ENCODE data around the gene ADAM19.

Gene ADAM19

DNA sequence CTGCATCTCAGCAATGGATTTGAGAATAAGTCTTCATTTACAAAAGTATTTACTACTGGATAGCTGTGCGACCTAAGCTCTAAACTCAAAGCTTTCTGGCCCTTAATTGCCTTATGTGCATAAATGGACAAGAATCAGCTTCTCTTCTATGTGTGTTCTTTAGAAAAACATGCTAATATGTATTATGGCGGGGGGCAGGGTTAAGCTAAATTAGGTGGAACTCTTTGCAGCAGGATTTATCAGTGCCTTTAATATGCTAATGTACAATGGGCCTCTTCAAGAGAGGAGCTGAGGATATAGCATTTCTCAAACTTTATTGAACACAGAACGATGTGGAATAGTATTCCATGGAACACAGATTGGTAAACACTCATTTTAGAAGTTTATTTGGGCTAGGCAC is 125.6 kb downstream of the ADAM19 start:
- no peak for DNase-seq
- Histone ChIP-seq H3K36me3 (replicated peaks) (no peaks in the 10 kb centered on the region), H3K4me3 (ENCODE audit: low read depth, low read length) (no peak overlapping the region), H3K27me3 (replicated peaks) (no peaks in the 10 kb centered on the region), H3K27ac (no peak overlapping the region)
- in situ Hi-C loops (cut with HindIII; ENCODE audit: low pct_ligation_motif_present, low sequenced_read_pairs), result no loop called here
- TF ChIP-seq, protein P1, sequence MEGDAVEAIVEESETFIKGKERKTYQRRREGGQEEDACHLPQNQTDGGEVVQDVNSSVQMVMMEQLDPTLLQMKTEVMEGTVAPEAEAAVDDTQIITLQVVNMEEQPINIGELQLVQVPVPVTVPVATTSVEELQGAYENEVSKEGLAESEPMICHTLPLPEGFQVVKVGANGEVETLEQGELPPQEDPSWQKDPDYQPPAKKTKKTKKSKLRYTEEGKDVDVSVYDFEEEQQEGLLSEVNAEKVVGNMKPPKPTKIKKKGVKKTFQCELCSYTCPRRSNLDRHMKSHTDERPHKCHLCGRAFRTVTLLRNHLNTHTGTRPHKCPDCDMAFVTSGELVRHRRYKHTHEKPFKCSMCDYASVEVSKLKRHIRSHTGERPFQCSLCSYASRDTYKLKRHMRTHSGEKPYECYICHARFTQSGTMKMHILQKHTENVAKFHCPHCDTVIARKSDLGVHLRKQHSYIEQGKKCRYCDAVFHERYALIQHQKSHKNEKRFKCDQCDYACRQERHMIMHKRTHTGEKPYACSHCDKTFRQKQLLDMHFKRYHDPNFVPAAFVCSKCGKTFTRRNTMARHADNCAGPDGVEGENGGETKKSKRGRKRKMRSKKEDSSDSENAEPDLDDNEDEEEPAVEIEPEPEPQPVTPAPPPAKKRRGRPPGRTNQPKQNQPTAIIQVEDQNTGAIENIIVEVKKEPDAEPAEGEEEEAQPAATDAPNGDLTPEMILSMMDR (IDR thresholded peaks at IDR 0.05; ENCODE audit: low read depth, low read length, missing control alignments), result no peak

DNA sequence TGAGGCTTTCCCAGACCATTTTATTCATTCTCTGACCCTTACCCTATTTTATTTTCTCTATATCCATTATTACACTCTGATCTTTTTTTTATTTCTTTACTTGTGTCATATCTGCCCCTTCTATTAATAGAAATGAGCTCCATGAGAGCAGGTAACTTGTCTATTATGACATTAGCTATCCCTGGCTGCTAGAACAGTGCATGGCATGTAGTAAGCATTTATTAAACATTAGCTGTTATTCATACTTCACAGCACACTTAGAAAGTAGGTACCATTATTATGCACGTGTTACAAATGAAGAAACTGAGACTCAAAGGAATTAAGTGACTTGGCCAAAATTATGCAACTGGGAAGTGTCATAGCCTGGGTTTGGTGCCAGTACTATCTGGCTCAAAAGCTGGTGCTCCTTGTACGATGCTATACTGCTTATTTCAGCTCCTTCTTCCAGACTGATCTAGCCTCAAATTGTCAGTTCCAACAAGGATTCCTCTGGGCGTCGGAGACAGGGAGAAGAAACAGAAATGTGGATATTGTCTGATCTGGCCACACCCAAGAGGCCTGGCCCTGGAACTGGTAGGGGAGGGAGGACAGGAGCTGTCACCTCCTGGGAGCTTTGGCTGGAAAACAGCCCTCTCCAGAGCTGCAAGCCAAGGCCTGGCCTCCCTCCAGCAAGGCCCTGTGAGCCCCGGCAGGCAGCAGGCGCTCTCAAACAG is 126.4 kb downstream of the ADAM19 start:
- no peaks in the 10 kb centered on the region for H3K27me3 ChIP-seq (replicated peaks)
- DNase-seq, result no peak
- H3K36me3 ChIP-seq (replicated peaks), result no peaks in the 10 kb centered on the region
- no peak overlapping the region for H3K4me3 ChIP-seq (ENCODE audit: low read depth, low read length)
- in situ Hi-C loops (cut with HindIII; ENCODE audit: low pct_ligation_motif_present, low sequenced_read_pairs), result no loop called here
- no peak overlapping the region for H3K27ac ChIP-seq
- TF ChIP-seq, protein P1 (IDR thresholded peaks at IDR 0.05; ENCODE audit: low read depth, low read length, missing control alignments), result no peak

DNA sequence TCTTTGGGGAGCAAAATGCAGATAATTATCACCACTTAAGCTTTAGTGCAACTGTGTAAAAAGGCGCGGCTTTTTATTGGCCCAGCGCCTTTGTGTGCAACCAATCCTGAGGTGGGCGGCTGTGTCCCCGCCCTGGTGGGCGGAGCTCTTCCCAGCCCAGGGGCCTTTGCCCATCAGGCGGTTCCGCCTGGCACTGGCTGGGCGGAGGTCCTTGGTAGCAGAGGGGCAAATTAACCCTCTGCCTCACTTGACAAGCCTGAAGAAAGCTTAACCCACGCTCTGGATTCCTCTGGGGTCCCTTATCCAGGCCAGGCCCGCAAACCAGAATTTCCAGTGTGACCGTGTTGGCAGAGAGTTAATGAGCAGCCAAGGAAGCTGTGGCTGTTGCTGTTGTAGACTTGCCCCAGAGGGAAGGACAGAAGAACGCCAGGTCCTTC is 128.4 kb downstream of the ADAM19 start:
- TF ChIP-seq, protein P1 (IDR thresholded peaks at IDR 0.05; ENCODE audit: low read depth, low read length, missing control alignments), result no peak
- no peak overlapping the region for H3K27ac ChIP-seq
- in situ Hi-C loops (cut with HindIII; ENCODE audit: low pct_ligation_motif_present, low sequenced_read_pairs), result no loop called here
- no peak for DNase-seq
- H3K36me3 ChIP-seq (replicated peaks), result no peaks in the 10 kb centered on the region
- H3K27me3 ChIP-seq (replicated peaks), result no peaks in the 10 kb centered on the region
- no peak overlapping the region for H3K4me3 ChIP-seq (ENCODE audit: low read depth, low read length)

DNA sequence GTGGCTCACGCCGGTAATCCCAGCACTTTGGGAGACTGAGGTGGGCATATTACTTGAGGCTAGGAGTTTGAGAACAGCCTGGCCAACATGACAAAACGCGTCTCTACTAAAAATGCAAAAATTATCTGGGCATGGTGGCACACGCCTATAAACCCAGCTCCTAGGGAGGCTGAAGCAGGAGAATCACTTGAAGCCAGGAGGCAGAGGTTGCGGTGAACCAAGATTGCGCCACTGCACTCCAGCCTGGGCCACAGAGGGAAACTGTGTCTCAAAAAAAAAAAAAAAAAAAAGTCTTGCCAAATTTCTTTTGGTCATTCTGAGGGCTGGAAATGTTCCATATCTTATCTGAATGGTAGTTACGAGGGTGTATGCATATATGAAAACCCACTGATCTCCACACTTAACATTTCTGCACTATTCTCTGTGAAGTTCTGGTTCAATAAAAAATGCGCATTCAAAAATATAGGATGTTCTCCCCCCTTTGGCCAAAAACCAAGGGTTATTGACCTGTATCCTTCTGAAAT is 129.1 kb downstream of the ADAM19 start:
- Histone ChIP-seq H3K36me3 (replicated peaks) (no peaks in the 10 kb centered on the region), H3K27ac (no peak overlapping the region)
- in situ Hi-C loops (cut with HindIII; ENCODE audit: low pct_ligation_motif_present, low sequenced_read_pairs), result no loop called here

DNA sequence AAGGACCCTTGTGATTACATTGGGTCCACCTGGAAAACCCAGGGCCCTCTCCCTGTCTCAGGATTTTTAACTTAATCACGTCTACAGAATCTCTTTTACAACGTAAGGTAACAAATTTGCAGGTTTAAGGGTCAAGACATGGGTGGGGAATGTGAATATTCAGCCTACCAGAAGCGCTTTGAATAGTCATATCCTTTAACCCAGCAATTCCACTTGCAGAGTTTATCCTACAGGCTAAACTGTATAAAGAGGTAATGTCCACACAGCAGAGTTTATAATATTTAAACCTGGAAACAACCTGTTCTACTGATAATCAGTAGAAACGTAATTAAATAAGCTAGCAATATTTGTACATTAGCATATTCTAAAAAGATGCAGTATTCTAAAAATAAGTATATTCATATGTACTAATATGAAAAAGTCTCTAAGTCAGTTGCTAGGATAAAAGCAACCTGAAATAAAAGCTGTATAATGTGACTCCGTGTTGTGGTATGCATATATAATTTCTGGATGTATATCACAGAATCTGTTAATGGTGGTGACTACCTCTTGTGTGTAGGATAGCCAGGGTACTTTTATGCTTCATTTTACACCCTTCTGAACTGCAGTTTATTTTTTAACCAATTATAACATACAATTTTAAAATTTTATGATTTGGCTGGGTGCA is 129.7 kb downstream of the ADAM19 start:
- Histone ChIP-seq H3K4me3 (ENCODE audit: low read depth, low read length) (no peak overlapping the region), H3K27ac (no peak overlapping the region), H3K36me3 (replicated peaks) (no peaks in the 10 kb centered on the region), H3K27me3 (replicated peaks) (no peaks in the 10 kb centered on the region)
- TF ChIP-seq, protein P1 (IDR thresholded peaks at IDR 0.05; ENCODE audit: low read depth, low read length, missing control alignments), result no peak
- no peak for DNase-seq
- in situ Hi-C loops (cut with HindIII; ENCODE audit: low pct_ligation_motif_present, low sequenced_read_pairs), result no loop called here

More for the DNA sequence above, 129.1 kb downstream of the ADAM19 start:
- no peaks in the 10 kb centered on the region for H3K27me3 ChIP-seq (replicated peaks)
- DNase-seq, result no peak
- no peak overlapping the region for H3K4me3 ChIP-seq (ENCODE audit: low read depth, low read length)
- TF ChIP-seq, protein P1 (IDR thresholded peaks at IDR 0.05; ENCODE audit: low read depth, low read length, missing control alignments), result no peak

Data from brain microvascular endothelial cell (primary cell).